HG02763 (cell line): Measurements from ENCODE around the gene BMP6.

Experiments
- ATAC-seq: cut with Tn5 transposase; IDR thresholded peaks from one replicate; pipeline ENCODE4 v1.9.1; 2021; ENCODE audit warnings: mild to moderate bottlenecking, moderate library complexity; ENCODE audit not compliant: unreplicated experiment

BMP6 gene

GRCh38 chr6:7725849-7726415 lies at the start of gene BMP6:
TSS of gene BMP6 (plus strand) at chr6:7726099. CDS start at chr6:7726956, 857 bp downstream.
- peak; percentile 71 for ATAC-seq

- ATAC-seq: no peak
These were observed 48.7 kb upstream of the BMP6 start for GRCh38 chr6:7677229-7677628.

GRCh38 chr6:7680393-7681075 lies 45.4 kb upstream of the BMP6 start:
- ATAC-seq: no peak

GRCh38 chr6:7681449-7681848 lies 44.5 kb upstream of the BMP6 start:
- no peak for ATAC-seq

- ATAC-seq: no peak
These were observed 41.8 kb upstream of the BMP6 start for GRCh38 chr6:7684076-7684475.

GRCh38 chr6:7684843-7685242 lies 41.1 kb upstream of the BMP6 start:
- no peak for ATAC-seq

GRCh38 chr6:7685276-7685675 lies 40.6 kb upstream of the BMP6 start:
- ATAC-seq: no peak

GRCh38 chr6:7687145-7688111 lies 38.5 kb upstream of the BMP6 start:
- no peak for ATAC-seq

GRCh38 chr6:7691021-7691420 lies 34.9 kb upstream of the BMP6 start:
- ATAC-seq: no peak

GRCh38 chr6:7691675-7692452 lies 34.0 kb upstream of the BMP6 start:
- no peak for ATAC-seq

GRCh38 chr6:7692453-7692784 lies 33.5 kb upstream of the BMP6 start:
- no peak for ATAC-seq

- ATAC-seq: no peak
These were observed 32.1 kb upstream of the BMP6 start for GRCh38 chr6:7693827-7694226.

- no peak for ATAC-seq
These were observed 29.8 kb upstream of the BMP6 start for GRCh38 chr6:7696061-7696460.

GRCh38 chr6:7697432-7697819 lies 28.5 kb upstream of the BMP6 start:
- no peak for ATAC-seq

- ATAC-seq: no peak
These were observed 27.9 kb upstream of the BMP6 start for GRCh38 chr6:7697820-7698623.

- no peak for ATAC-seq
These were observed 24.6 kb upstream of the BMP6 start for GRCh38 chr6:7701212-7701834.

- no peak for ATAC-seq
These were observed 22.7 kb upstream of the BMP6 start for GRCh38 chr6:7703148-7703680.

GRCh38 chr6:7705483-7705882 lies 20.4 kb upstream of the BMP6 start:
- no peak for ATAC-seq

- no peak for ATAC-seq
These were observed 19.6 kb upstream of the BMP6 start for GRCh38 chr6:7706269-7706668.

GRCh38 chr6:7707787-7708186 lies 18.1 kb upstream of the BMP6 start:
- ATAC-seq: no peak
